Effector memory CD4-positive, alpha-beta T cell (primary cell): ENCODE measurements around the gene MANSC1.

Experiments used
- DNase-seq, 3 donors: peaks; one replicate each; pipeline ENCODE4 v3.0.0-alpha.2; 2020
- H3K27ac ChIP-seq: 2 replicates; pipeline ENCODE4 v1.7.0; 2013; ENCODE audit warnings: mild to moderate bottlenecking, low read length, moderate library complexity; ENCODE audit not compliant: insufficient read depth, poor library complexity, severe bottlenecking
- H3K27me3 ChIP-seq: replicated peaks from 2 replicates; pipeline ENCODE4 v1.7.0; 2013; ENCODE audit warnings: mild to moderate bottlenecking, low read length; ENCODE audit not compliant: insufficient read depth, control insufficient read depth, poor library complexity, severe bottlenecking
- H3K36me3 ChIP-seq: 2 replicates; pipeline ENCODE4 v1.7.0; 2013; ENCODE audit warnings: mild to moderate bottlenecking, low read length, moderate library complexity; ENCODE audit not compliant: control insufficient read depth, insufficient read depth
- H3K4me1 ChIP-seq: 2 replicates; pipeline ENCODE4 v1.7.0; 2013; ENCODE audit warnings: low read length, mild to moderate bottlenecking; ENCODE audit not compliant: control insufficient read depth, insufficient read depth, poor library complexity, severe bottlenecking
- H3K4me3 ChIP-seq: 2 replicates; pipeline ENCODE4 v1.7.0; 2013; ENCODE audit warnings: low read length, low read depth, mild to moderate bottlenecking; ENCODE audit not compliant: insufficient read depth, poor library complexity, severe bottlenecking
- H3K9me3 ChIP-seq: 2 replicates; pipeline ENCODE4 v1.7.0; 2013; ENCODE audit warnings: mild to moderate bottlenecking, low read length, moderate library complexity; ENCODE audit not compliant: control insufficient read depth
- total RNA-seq, 3 donors: gene quantifications; one replicate each; lab custom pipeline; 2026; lab: John Stamatoyannopoulos, UW

The MANSC1 gene
- total RNA-seq, result 0 to 0.58 (median 0.17) reads per million in 3 donors

DNA sequence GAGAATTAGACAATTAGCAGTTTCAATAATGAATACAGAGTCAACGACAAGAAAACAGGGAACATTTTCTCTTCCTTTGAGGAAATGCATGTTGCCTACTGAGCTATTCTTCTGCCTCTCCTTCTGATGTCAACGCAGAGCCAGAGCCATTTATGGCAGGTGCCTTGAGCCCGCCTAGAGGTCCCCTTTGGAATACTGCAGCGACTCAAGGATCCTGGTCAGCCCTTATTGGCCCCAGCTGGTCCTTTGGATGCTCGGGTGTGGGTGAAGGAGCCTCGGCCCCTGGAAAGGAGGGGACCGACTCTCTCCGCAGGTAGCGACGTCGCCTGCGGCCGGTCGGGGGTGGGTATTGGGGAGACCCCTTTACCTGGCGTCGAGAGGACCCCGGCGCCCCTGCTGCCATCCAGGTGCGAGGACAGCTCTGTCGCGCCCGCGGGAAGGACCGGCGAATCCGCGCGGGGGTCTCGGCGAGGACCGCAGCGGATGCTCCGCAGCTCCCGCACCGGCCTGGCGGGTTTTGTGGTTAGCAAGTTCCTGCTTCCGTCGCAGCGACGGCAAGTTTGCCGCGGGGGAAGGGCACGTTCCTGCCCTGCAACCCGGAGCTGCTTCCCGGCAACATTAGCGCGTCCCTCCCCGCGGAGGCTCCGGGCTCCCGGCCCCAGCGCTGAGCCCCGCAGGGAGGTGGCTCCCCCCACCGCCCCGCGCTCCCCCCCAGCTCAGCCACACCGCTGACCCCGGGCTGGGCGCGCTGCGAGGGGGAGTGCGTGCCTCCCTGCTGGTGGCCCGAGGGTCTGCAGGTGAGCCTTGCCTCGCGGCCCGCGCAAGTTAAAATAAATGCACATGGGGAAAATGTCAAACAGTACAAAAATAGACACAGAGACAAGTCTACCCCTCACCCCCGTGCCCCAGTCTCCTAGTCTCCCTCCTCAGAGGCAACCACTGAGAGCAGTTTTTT is at the start of gene MANSC1:
TSS of gene MANSC1 (minus strand) at position 532 of the 955 bp plus-strand sequence. CDS start 6,928 bp downstream, outside the sequence.
- Histone ChIP-seq H3K4me1 (peaks cover 11% of the 10 kb centered on the region), H3K27me3 (no peaks in the 10 kb centered on the region), H3K9me3 (no peaks in the 10 kb centered on the region), H3K4me3 (peak within 1 kb of the TSS; percentile 60), H3K27ac (peak within 1 kb of the TSS; percentile 57), H3K36me3 (no peaks in the 10 kb centered on the region)
- DNase-seq, result peak; percentile 11 to 34 (median 12)

DNA sequence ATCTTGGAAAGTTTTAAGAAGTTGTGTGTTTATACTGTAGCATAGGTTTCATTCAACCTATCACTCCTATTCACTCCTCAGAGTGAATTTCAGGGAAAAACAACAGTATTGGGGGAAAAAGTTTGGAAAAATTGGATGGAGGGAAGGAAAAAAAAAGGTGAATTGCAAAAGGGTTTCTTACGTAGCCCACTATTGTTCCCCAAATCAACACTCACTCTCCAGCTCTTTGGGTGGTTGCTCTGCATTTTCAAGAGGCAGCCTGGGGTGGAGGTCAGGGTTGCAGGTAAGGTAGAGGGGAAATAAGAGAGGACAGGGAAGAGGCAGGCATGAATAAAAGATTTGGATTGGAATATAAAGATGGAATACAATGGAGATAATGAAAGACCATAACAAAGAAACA is 49.1 kb upstream of the MANSC1 start:
- DNase-seq, result no peak
- no peaks in the 10 kb centered on the region for H3K27me3 ChIP-seq
- H3K36me3 ChIP-seq, result no peaks in the 10 kb centered on the region
- H3K27ac ChIP-seq, result no peak overlapping the region
- no peaks in the 10 kb centered on the region for H3K9me3 ChIP-seq
- H3K4me1 ChIP-seq, result no peaks in the 10 kb centered on the region
- no peak overlapping the region for H3K4me3 ChIP-seq

DNA sequence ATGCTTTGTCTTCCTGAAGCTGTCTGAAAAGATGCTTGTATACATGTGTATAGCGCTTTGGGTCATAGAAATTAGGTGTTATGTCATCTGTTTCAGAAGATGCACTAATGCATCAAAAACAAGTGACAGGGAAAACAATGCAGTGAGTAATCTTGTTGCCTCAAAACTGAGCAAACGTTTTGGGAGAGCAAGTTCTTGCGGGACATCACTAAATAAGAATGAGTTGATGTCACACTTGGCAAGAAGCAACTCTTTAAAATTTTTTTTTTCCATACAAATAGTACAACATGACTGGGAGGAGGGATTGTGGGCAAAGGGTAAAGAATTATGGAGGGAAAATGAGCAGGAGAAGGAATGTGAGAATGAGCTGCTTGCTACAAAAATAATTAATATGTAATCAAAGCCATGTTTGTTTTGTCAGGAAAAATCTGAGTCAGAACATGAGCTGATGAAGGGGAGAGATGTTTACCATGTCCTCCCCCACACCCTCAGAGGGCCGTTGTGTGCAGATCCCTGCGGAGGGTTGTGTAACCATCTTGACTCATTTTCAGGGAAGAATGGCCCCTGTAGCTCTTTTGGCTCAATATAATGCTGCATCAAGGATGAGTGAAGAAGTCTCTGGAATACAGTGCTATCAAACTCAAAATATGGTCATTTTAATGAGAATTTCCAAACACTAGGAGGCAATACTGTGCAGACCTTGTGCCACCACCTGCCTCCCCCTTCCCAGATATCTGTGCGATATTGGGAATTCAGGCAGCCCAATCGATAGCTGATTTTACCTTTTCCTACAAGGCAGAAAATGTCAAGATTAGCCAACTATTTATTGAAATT is 48.2 kb upstream of the MANSC1 start:
- no peak overlapping the region for H3K4me3 ChIP-seq
- no peaks in the 10 kb centered on the region for H3K4me1 ChIP-seq
- H3K27ac ChIP-seq, result no peak overlapping the region
- H3K36me3 ChIP-seq, result no peaks in the 10 kb centered on the region
- H3K9me3 ChIP-seq, result no peaks in the 10 kb centered on the region
- H3K27me3 ChIP-seq, result no peaks in the 10 kb centered on the region
- no peak for DNase-seq

- Histone ChIP-seq H3K4me1 (no peaks in the 10 kb centered on the region), H3K27ac (no peak overlapping the region), H3K9me3 (no peaks in the 10 kb centered on the region), H3K4me3 (no peak overlapping the region), H3K27me3 (no peaks in the 10 kb centered on the region), H3K36me3 (no peaks in the 10 kb centered on the region)
- no peak for DNase-seq
These were observed 47.1 kb upstream of the MANSC1 start for GRCh38 chr12:12397184-12397583.

DNA sequence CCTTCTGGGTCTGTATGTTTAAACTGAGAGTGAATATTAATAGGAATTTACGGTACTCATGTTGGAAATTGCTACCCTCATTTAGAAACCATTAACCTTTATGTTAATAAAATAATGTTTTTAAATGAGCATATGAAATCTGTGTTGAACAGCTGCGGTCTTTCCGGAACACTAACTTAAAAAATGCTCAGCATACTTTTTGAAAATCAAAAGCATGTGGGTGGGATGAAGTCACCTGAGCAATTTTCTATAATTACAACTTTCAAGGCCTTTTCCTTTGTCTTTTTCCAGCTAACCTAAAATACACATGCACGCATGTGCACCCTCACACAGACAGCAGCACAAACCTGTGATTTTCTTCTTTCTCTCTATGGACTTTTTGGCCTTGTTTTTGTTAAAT is 46.7 kb upstream of the MANSC1 start:
- Histone ChIP-seq H3K36me3 (no peaks in the 10 kb centered on the region), H3K27me3 (no peaks in the 10 kb centered on the region), H3K27ac (no peak overlapping the region), H3K4me3 (no peak overlapping the region), H3K9me3 (no peaks in the 10 kb centered on the region), H3K4me1 (no peaks in the 10 kb centered on the region)
- DNase-seq, result no peak

- Histone ChIP-seq H3K36me3 (no peaks in the 10 kb centered on the region), H3K27ac (no peak overlapping the region), H3K4me1 (no peaks in the 10 kb centered on the region), H3K9me3 (no peaks in the 10 kb centered on the region), H3K27me3 (no peaks in the 10 kb centered on the region), H3K4me3 (no peak overlapping the region)
- DNase-seq, result no peak
These were observed 43.1 kb upstream of the MANSC1 start for GRCh38 chr12:12393171-12393570.

DNA sequence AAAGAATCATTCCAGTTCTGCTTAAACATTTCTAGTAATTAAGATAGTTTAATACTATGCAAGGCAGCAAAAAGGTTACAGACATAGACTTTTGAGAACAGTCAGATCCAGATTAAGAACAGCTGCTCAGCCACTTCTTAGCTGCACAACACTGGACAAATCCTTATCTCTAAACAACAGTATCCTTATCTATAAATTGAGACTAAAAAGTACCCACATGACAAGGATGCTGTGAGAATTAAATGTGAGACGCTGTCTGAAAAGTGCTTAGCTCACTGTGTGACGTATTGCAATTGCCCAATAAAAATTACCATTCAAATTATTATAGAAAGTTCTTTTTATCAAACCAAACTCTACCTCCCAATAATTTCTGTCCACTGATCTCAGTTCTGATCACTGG is 42.4 kb upstream of the MANSC1 start:
- H3K9me3 ChIP-seq, result no peaks in the 10 kb centered on the region
- DNase-seq, result no peak
- H3K4me3 ChIP-seq, result no peak overlapping the region
- H3K4me1 ChIP-seq, result peaks cover 1% of the 10 kb centered on the region
- H3K27ac ChIP-seq, result no peak overlapping the region
- no peaks in the 10 kb centered on the region for H3K27me3 ChIP-seq
- H3K36me3 ChIP-seq, result no peaks in the 10 kb centered on the region

GRCh38 chr12:12387501-12387900 is 37.5 kb upstream of the MANSC1 start:
- Histone ChIP-seq H3K9me3 (no peaks in the 10 kb centered on the region), H3K27me3 (no peaks in the 10 kb centered on the region), H3K4me3 (no peak overlapping the region), H3K36me3 (no peaks in the 10 kb centered on the region), H3K4me1 (peaks cover 12% of the 10 kb centered on the region), H3K27ac (no peak overlapping the region)
- DNase-seq, result no peak

DNA sequence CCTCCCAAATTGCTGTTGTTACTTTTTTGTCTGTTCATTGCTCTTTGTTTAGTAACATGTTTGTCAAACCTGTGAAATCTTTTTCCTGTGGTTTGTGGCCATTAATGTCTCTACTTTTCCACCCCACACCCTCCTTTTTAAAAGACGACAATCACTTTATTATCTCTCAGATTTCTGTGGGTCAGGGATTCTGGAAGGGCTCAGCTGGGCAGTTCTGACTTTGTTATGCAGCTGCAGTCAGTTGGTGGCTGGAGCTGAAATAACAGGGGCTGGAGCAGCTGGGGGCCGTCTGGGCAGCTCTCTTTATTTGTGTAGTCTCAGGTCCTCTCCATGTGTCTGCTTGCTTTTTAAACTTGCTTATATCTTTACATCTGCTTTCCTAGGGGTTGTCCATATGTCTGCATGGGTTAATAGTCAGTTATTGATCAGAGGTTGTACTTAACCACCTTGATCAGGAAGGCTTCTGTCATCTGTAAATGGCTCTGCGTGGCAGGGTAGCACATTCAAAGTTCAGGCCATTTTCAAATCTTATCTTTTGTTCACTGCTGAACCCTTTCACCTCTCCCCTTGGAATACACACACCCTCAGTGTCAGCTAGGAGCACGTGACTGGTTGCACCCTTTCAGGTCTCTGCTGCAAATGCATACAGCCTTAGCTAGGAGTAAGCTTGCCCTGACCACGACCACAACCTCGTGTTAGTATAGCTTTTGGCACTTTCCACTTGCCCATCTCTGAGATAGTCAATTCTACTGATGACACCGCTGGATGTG is 34.7 kb upstream of the MANSC1 start:
- peak in 1 of 3 donors; percentile 5 for DNase-seq
- Histone ChIP-seq H3K36me3 (peaks cover 4% of the 10 kb centered on the region), H3K27ac (peak overlapping the region; percentile 51)

More for the DNA sequence above, 34.7 kb upstream of the MANSC1 start:
- peaks cover 26% of the 10 kb centered on the region for H3K4me1 ChIP-seq
- H3K9me3 ChIP-seq, result no peaks in the 10 kb centered on the region
- no peaks in the 10 kb centered on the region for H3K27me3 ChIP-seq
- H3K4me3 ChIP-seq, result peak overlapping the region; percentile 20
